H9 (cell line): ENCODE results near the gene TGFA. TPM values are rescaled to one million over a fixed set of nuclear protein-coding genes. Genes with fewer than 3 reads are reported as not detected.

Experiments used
- DNase-seq: peaks from one replicate; pipeline ENCODE4 v3.0.0-alpha.2; 2017
- H2AFZ ChIP-seq: one replicate; pipeline ENCODE4 v1.6.1; 2013; ENCODE audit warnings: mild to moderate bottlenecking, low read length, control low read depth, moderate library complexity
- H2AK5ac ChIP-seq: 2 replicates; pipeline ENCODE4 v1.6.1; 2013; ENCODE audit warnings: low read length, control low read depth, mixed read lengths; ENCODE audit not compliant: insufficient read length
- H2BK120ac ChIP-seq: one replicate; pipeline ENCODE4 v1.6.1; 2013; ENCODE audit warnings: low read depth, mild to moderate bottlenecking, low read length, control low read depth, inconsistent platforms; ENCODE audit not compliant: poor library complexity, severe bottlenecking
- H2BK12ac ChIP-seq: 2 replicates; pipeline ENCODE4 v1.6.1; 2013; ENCODE audit warnings: low read length, control low read depth, mixed read lengths, low read depth; ENCODE audit not compliant: insufficient read length
- H2BK15ac ChIP-seq: 2 replicates; pipeline ENCODE4 v1.6.1; 2013; ENCODE audit warnings: low read depth, low read length, control low read depth
- H2BK20ac ChIP-seq: one replicate; pipeline ENCODE4 v1.6.1; 2013; ENCODE audit warnings: low read depth, mild to moderate bottlenecking, low read length, control low read depth, inconsistent platforms; ENCODE audit not compliant: poor library complexity, severe bottlenecking
- H2BK5ac ChIP-seq: 2 replicates; pipeline ENCODE4 v1.6.1; 2013; ENCODE audit warnings: low read length, control low read depth, mixed read lengths; ENCODE audit not compliant: insufficient read length
- H3K14ac ChIP-seq: 2 replicates; pipeline ENCODE4 v1.6.1; 2013; ENCODE audit warnings: low read length, control low read depth; ENCODE audit not compliant: insufficient read depth
- H3K18ac ChIP-seq: 2 replicates; pipeline ENCODE4 v1.6.1; 2013; ENCODE audit warnings: low read depth, mild to moderate bottlenecking, mixed read lengths, low read length, control low read depth; ENCODE audit not compliant: insufficient read length
- H3K23ac ChIP-seq: 2 replicates; pipeline ENCODE4 v1.6.1; 2013; ENCODE audit warnings: low read length, control low read depth, mixed read lengths, low read depth; ENCODE audit not compliant: insufficient read length
- H3K23me2 ChIP-seq: 2 replicates; pipeline ENCODE4 v1.6.1; 2013; ENCODE audit warnings: low read depth, mild to moderate bottlenecking, mixed read lengths, low read length, control low read depth; ENCODE audit not compliant: insufficient read length, poor library complexity, severe bottlenecking
- H3K27ac ChIP-seq: 2 replicates; pipeline ENCODE4 v1.5.1; 2013; ENCODE audit warnings: low read length, control low read depth, mixed read lengths, low read depth; ENCODE audit not compliant: insufficient read length
- H3K27me3 ChIP-seq: 2 replicates; pipeline ENCODE4 v1.6.1; 2013; ENCODE audit warnings: low read length, control low read depth, inconsistent platforms; ENCODE audit not compliant: insufficient read depth
- H3K4ac ChIP-seq: 2 replicates; pipeline ENCODE4 v1.6.1; 2013; ENCODE audit warnings: low read depth, mild to moderate bottlenecking, control low read depth, inconsistent platforms, low read length, moderate library complexity
- H3K4me1 ChIP-seq: 2 replicates; pipeline ENCODE4 v1.6.1; 2013; ENCODE audit warnings: low read length, control low read depth, inconsistent platforms; ENCODE audit not compliant: insufficient read depth
- H3K4me2 ChIP-seq: 2 replicates; pipeline ENCODE4 v1.6.1; 2013; ENCODE audit warnings: low read length, control low read depth, mixed read lengths; ENCODE audit not compliant: insufficient read length, insufficient read depth
- H3K56ac ChIP-seq: 2 replicates; pipeline ENCODE4 v1.6.1; 2013; ENCODE audit warnings: low read depth, mild to moderate bottlenecking, mixed read lengths, low read length, control low read depth; ENCODE audit not compliant: insufficient read length
- H3K79me1 ChIP-seq: 2 replicates; pipeline ENCODE4 v1.6.1; 2013; ENCODE audit warnings: low read depth, mild to moderate bottlenecking, moderate library complexity, low read length, control low read depth, inconsistent platforms; ENCODE audit not compliant: insufficient read depth, poor library complexity, severe bottlenecking
- H3K79me2 ChIP-seq: 2 replicates; pipeline ENCODE4 v1.6.1; 2013; ENCODE audit warnings: low read length, control low read depth, inconsistent platforms; ENCODE audit not compliant: insufficient read depth
- H3K9ac ChIP-seq: 2 replicates; pipeline ENCODE4 v1.6.1; 2013; ENCODE audit warnings: low read length, control low read depth, mixed read lengths; ENCODE audit not compliant: insufficient read length; ENCODE audit errors: extremely low read depth
- H3K9me3 ChIP-seq: one replicate; pipeline ENCODE4 v1.6.1; 2013; ENCODE audit warnings: low read depth, low read length, inconsistent platforms; ENCODE audit not compliant: control insufficient read depth
- H3T11ph ChIP-seq: one replicate; pipeline ENCODE4 v1.6.1; 2013; ENCODE audit warnings: mild to moderate bottlenecking, low read length, control low read depth, inconsistent platforms
- H4K20me1 ChIP-seq: one replicate; pipeline ENCODE4 v1.6.1; 2013; ENCODE audit not compliant: control insufficient read depth, insufficient read length, insufficient read depth
- H4K5ac ChIP-seq: 2 replicates; pipeline ENCODE4 v1.6.1; 2013; ENCODE audit warnings: low read depth, mild to moderate bottlenecking, mixed read lengths, low read length, control low read depth; ENCODE audit not compliant: insufficient read length
- H4K8ac ChIP-seq: replicated peaks from 2 replicates; pipeline ENCODE4 v1.6.1; 2013; ENCODE audit warnings: low read length, control low read depth, mixed read lengths, low read depth; ENCODE audit not compliant: insufficient read length
- H4K91ac ChIP-seq: 2 replicates; pipeline ENCODE4 v1.6.1; 2013; ENCODE audit warnings: low read depth, mild to moderate bottlenecking, moderate library complexity, mixed read lengths, low read length, control low read depth; ENCODE audit not compliant: insufficient read length
- H3K27ac Mint-ChIP-seq, 3 experiments: 2 replicates in 2 of 3; 3 replicates in 1 of 3; pipeline ENCODE4 v1.8.0; 2020 to 2021; ENCODE audit warnings: mixed read lengths in 3 of 3, mild to moderate bottlenecking in 1 of 3, moderate library complexity in 1 of 3
- H3K27me3 Mint-ChIP-seq: 2 replicates; pipeline ENCODE4 v1.8.0; 2021; ENCODE audit warnings: low read depth, mild to moderate bottlenecking, moderate library complexity, mixed read lengths
- H3K36me3 Mint-ChIP-seq, 3 experiments: 2 replicates in 2 of 3; 3 replicates in 1 of 3; pipeline ENCODE4 v1.8.0; 2020 to 2021; ENCODE audit warnings: low read depth in 3 of 3, mixed read lengths in 3 of 3; ENCODE audit not compliant: insufficient read depth in 1 of 3
- H3K4me1 Mint-ChIP-seq, 2 experiments: 2 replicates each; pipeline ENCODE4 v1.8.0; 2020; ENCODE audit warnings: mixed read lengths in 2 of 2
- H3K4me3 Mint-ChIP-seq, 2 experiments: 2 replicates in 1 of 2; 3 replicates in 1 of 2; pipeline ENCODE4 v1.8.0; 2020 to 2021; ENCODE audit warnings: mild to moderate bottlenecking in 2 of 2, mixed read lengths in 2 of 2, moderate library complexity in 1 of 2
- H3K9me3 Mint-ChIP-seq, 2 experiments: 2 replicates in 1 of 2; 3 replicates in 1 of 2; pipeline ENCODE4 v1.8.0; 2020; ENCODE audit warnings: mild to moderate bottlenecking in 2 of 2, mixed read lengths in 2 of 2, moderate library complexity in 1 of 2
- CTCF ChIP-seq: fragments of 200-600 bp; sonication (generic); conservative IDR thresholded peaks from 3 replicates; pipeline ENCODE4 v1.8.0; 2021; ENCODE audit warnings: antibody characterized with exemption, mild to moderate bottlenecking
- WGBS: extraction: QIAGEN DNeasy Blood & Tissue Kit; methylation state at CpG from one replicate; pipeline ENCODE4 v1.1.7; 2013; ENCODE audit warnings: missing lambda C conversion rate, low lambda C conversion rate, mixed read lengths; ENCODE audit not compliant: insufficient read length; ENCODE audit errors: extremely low coverage; 5-methylcytosine and 5-hydroxymethylcytosine counted together
- total RNA-seq: library from RNA; stranded (reverse); gene quantifications from 2 replicates; pipeline ENCODE4 v1.2.1, GENCODE V29; 2021

TGFA gene
- total RNA-seq, 1 experiment from 2014 or later: 3.3 TPM

- H4K8ac ChIP-seq: no peak overlapping the region
- Mint-ChIP-seq H3K9me3 (no peaks in the 10 kb centered on the region), H3K36me3 (no peaks in the 10 kb centered on the region), H3K4me1 (peaks cover 28 to 30% of the 10 kb centered on the region in 2 experiments), H3K27me3 (no peaks in the 10 kb centered on the region), H3K27ac (no peak overlapping the region), H3K4me3 (no peak overlapping the region)
- no peak overlapping the region for H2AFZ ChIP-seq
- no peak overlapping the region for H3K9ac ChIP-seq
- H2BK20ac ChIP-seq: no peak overlapping the region
- H3K4me2 ChIP-seq: no peak overlapping the region
- no peak overlapping the region for H2BK15ac ChIP-seq
- H3K4ac ChIP-seq: no peak overlapping the region
- H3K79me2 ChIP-seq: no peaks in the 10 kb centered on the region
- no peaks in the 10 kb centered on the region for H4K20me1 ChIP-seq
- H2AK5ac ChIP-seq: no peak overlapping the region
- H4K5ac ChIP-seq: no peak overlapping the region
- H3K27me3 ChIP-seq: no peaks in the 10 kb centered on the region
- H2BK5ac ChIP-seq: no peak overlapping the region
- no peak overlapping the region for H3K27ac ChIP-seq
- H4K91ac ChIP-seq: no peak overlapping the region
- H3K18ac ChIP-seq: no peak overlapping the region
- H2BK12ac ChIP-seq: no peak overlapping the region
- H2BK120ac ChIP-seq: no peak overlapping the region
- peaks cover 11% of the 10 kb centered on the region for H3K4me1 ChIP-seq
- no peak overlapping the region for H3K23ac ChIP-seq
- no peak overlapping the region for H3K14ac ChIP-seq
- no peak overlapping the region for H3T11ph ChIP-seq
- no peak for DNase-seq
- H3K56ac ChIP-seq: no peak overlapping the region
- no CpG with 5 or more reads among the region's 4 CpGs for WGBS
- H3K9me3 ChIP-seq: no peaks in the 10 kb centered on the region
- H3K23me2 ChIP-seq: no peaks in the 10 kb centered on the region
- H3K79me1 ChIP-seq: no peaks in the 10 kb centered on the region
- TF ChIP-seq CTCF: no peak
These were observed 49.7 kb downstream of the TGFA start for GRCh38 chr2:70503896-70504295.
